T47D (cell line): ENCODE measurements around the gene ARSA.

Experiments used
- DNase-seq, 2 experiments: peaks; one replicate each; pipeline versions ENCODE4 v3.0.0 to v3.0.0-alpha.2; 2011 to 2012; ENCODE audit warnings: low read depth in 1 of 2, low spot score in 1 of 2
- JUND ChIP-seq: IDR thresholded peaks from 2 replicates; pipeline ENCODE4 v1.6.1; 2012; ENCODE audit warnings: low read depth
- in situ Hi-C: cut with HindIII; loops from 2 replicates; pipeline ENCODE4 v1.10.0; 2016; ENCODE audit warnings: low sequenced_read_pairs, low pct_unique_long_range_greater_than_20kb

The ARSA gene

GRCh38 chr22:50576070-50576469 lies 51.9 kb downstream of the ARSA start:
- in situ Hi-C loops, result no loop called here
- peak in 1 of 2 experiments; percentile 62 for DNase-seq
- no peak for TF ChIP-seq JUND

- TF ChIP-seq JUND, result no peak
- no peak for DNase-seq
- in situ Hi-C loops, result no loop called here
Measured at GRCh38 chr22:50575426-50575941, 52.5 kb downstream of the ARSA start.
